Activated B cell treated with CpG ODN at 0.5 μM for 24 hours (primary cell): ENCODE results near the gene ADRA1B. TPM values are rescaled to one million over a fixed set of nuclear protein-coding genes. Genes with fewer than 3 reads are reported as not detected.
A peak's percentile ranks its signal among the peaks of the same experiment; 100 is the strongest.

ENCODE experiments used
- ATAC-seq: fragments of 200-7000 bp; cut with Tn5 transposase; one replicate; pipeline ENCODE4 v1.10.0; 2021; ENCODE audit warnings: low read depth, mild to moderate bottlenecking, moderate library complexity
- CTCF ChIA-PET: fragments of 350-600 bp; sonication (Branson Sonifier 250); formaldehyde crosslinking; loops from one replicate; lab custom pipeline; 2021; ENCODE audit warnings: antibody characterized with exemption; lab: Charles Lee
- POLR2A ChIA-PET: fragments of 350-600 bp; sonication (Branson Sonifier 250); formaldehyde crosslinking; loops from one replicate; lab custom pipeline; 2021; ENCODE audit warnings: antibody characterized with exemption; lab: Charles Lee
- DNase-seq: peaks from one replicate; pipeline ENCODE4 v3.0.0; 2022
- H3K27ac Mint-ChIP-seq: one replicate; pipeline ENCODE4 v1.8.0; 2020; ENCODE audit warnings: mixed read lengths
- H3K27me3 Mint-ChIP-seq: one replicate; pipeline ENCODE4 v1.8.0; 2021; ENCODE audit warnings: mixed read lengths
- H3K36me3 Mint-ChIP-seq: one replicate; pipeline ENCODE4 v1.8.0; 2021; ENCODE audit warnings: low read depth, mixed read lengths
- H3K4me1 Mint-ChIP-seq: one replicate; pipeline ENCODE4 v1.8.0; 2021; ENCODE audit warnings: mixed read lengths
- H3K4me3 Mint-ChIP-seq: one replicate; pipeline ENCODE4 v1.8.0; 2020; ENCODE audit warnings: mild to moderate bottlenecking, mixed read lengths
- H3K9me3 Mint-ChIP-seq: one replicate; pipeline ENCODE4 v1.8.0; 2020; ENCODE audit warnings: mixed read lengths
- intact Hi-C: fragments of 100-400 bp; cut with micrococcal nuclease; formaldehyde crosslinking; loops from one replicate; pipeline ENCODE4 v1.15.1; 2024
- total RNA-seq: library from RNA; stranded (reverse); gene quantifications from 2 replicates; pipeline ENCODE4 v1.2.3, GENCODE V29; 2022
- TF ChIP-seq, protein P1 (sequence below): fragments of 200-600 bp; IDR thresholded peaks from one replicate; pipeline ENCODE4 v1.8.0; 2022; ENCODE audit warnings: antibody characterized with exemption, mild to moderate bottlenecking

ADRA1B gene
- total RNA-seq, 1 donor from 2014 or later: 0.53 TPM

DNA sequence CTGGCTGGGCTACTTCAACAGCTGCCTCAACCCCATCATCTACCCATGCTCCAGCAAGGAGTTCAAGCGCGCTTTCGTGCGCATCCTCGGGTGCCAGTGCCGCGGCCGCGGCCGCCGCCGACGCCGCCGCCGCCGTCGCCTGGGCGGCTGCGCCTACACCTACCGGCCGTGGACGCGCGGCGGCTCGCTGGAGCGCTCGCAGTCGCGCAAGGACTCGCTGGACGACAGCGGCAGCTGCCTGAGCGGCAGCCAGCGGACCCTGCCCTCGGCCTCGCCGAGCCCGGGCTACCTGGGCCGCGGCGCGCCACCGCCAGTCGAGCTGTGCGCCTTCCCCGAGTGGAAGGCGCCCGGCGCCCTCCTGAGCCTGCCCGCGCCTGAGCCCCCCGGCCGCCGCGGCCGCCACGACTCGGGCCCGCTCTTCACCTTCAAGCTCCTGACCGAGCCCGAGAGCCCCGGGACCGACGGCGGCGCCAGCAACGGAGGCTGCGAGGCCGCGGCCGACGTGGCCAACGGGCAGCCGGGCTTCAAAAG lies 55.7 kb downstream of the ADRA1B start:
- TF ChIP-seq, protein P1, sequence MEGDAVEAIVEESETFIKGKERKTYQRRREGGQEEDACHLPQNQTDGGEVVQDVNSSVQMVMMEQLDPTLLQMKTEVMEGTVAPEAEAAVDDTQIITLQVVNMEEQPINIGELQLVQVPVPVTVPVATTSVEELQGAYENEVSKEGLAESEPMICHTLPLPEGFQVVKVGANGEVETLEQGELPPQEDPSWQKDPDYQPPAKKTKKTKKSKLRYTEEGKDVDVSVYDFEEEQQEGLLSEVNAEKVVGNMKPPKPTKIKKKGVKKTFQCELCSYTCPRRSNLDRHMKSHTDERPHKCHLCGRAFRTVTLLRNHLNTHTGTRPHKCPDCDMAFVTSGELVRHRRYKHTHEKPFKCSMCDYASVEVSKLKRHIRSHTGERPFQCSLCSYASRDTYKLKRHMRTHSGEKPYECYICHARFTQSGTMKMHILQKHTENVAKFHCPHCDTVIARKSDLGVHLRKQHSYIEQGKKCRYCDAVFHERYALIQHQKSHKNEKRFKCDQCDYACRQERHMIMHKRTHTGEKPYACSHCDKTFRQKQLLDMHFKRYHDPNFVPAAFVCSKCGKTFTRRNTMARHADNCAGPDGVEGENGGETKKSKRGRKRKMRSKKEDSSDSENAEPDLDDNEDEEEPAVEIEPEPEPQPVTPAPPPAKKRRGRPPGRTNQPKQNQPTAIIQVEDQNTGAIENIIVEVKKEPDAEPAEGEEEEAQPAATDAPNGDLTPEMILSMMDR: no peak
- peak overlapping the region; percentile 52 for H3K4me3 Mint-ChIP-seq
- POLR2A ChIA-PET: interaction anchor here (0.6 kb wide), 1 partner anchor 1109 kb away, joined by 4 read pairs; no protein-coding TSS in a partner anchor
- H3K27me3 Mint-ChIP-seq: peaks cover 61% of the 10 kb centered on the region
- H3K4me1 Mint-ChIP-seq: peaks cover 15% of the 10 kb centered on the region
- H3K27ac Mint-ChIP-seq: no peak overlapping the region
- no peaks in the 10 kb centered on the region for H3K9me3 Mint-ChIP-seq
- intact Hi-C loops: no loop called here
- no peak for DNase-seq
- no peaks in the 10 kb centered on the region for H3K36me3 Mint-ChIP-seq
- CTCF ChIA-PET: no interaction called here
- no peak for ATAC-seq

DNA sequence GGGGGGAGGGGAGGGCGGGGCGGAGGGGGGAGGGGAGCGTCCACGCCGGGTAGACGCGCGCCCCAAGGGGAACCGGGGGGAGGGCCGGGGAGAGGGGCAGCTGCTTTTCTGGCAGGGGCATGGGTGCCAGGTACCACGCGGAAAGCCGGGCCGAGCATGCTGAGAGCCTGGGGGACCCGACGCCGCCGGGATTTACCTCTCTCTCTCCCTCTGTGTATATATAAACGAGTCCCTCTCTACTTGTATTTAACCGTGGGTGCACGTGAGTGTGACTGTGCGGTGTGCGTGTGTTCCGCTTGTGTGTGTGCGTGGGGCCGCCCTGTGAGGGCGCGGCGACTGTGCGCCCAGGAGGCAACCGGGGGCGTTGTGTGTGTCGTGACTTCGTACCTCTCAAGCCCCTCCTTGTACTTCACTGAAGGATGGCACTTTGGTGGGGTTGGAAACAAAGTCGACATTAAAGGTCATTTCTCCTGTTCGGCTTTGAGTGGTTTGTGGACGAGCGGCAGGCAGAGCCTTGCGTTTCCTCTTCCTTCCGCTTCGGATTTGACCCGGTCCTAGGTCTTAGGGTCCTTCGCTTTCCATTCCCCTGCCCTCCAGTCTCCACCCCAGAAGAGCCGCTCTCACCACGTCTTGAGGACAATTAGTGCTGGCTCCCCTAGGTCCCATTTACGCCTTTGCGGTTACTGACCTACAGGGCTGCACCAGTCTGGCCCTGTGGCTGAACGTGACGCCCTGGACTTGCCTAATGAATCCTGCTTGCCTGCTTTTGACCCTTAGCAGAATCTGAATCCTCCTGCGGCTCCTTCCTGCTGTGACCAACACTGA lies 56.5 kb downstream of the ADRA1B start:
- Mint-ChIP-seq H3K27ac (no peak overlapping the region), H3K27me3 (peaks cover 61% of the 10 kb centered on the region), H3K36me3 (no peaks in the 10 kb centered on the region), H3K4me1 (peaks cover 15% of the 10 kb centered on the region), H3K9me3 (no peaks in the 10 kb centered on the region), H3K4me3 (peak overlapping the region; percentile 75)
- CTCF ChIA-PET: no interaction called here
- intact Hi-C loops: no loop called here
- DNase-seq: no peak
- TF ChIP-seq, protein P1: no peak
- POLR2A ChIA-PET: no interaction called here
- peak; percentile 40 for ATAC-seq

DNA sequence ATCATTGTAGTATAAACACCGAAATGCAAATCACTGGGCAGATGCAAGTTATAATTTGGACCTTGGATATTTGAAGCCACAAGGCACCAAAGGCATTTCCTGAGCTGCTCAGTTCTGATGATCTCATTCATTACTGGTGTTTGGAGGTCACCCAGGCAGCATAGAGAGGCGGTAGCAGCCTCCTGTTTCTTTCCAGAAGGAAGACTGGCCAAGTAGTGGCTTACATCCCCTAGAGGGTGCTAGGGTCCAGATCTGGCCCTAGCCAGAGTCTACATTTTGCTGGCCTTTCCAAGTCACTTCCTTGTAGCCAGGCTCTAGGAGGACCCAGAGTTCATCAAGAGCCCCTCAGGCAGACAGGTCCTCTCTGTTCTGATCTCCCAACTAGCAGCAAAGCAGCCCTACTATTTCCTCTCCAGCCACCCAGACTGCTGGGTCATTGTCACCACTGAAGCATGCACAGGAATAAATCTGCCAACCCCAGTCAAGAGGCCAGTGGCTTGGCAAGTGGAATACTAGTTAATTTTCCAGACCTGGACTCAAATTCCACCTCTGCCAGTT lies 59.3 kb downstream of the ADRA1B start:
- Mint-ChIP-seq H3K36me3 (no peaks in the 10 kb centered on the region), H3K4me1 (peaks cover 15% of the 10 kb centered on the region), H3K4me3 (no peak overlapping the region), H3K9me3 (no peaks in the 10 kb centered on the region), H3K27ac (no peak overlapping the region), H3K27me3 (peaks cover 62% of the 10 kb centered on the region)
- DNase-seq: no peak
- ChIA-PET POLR2A (no interaction called here), CTCF (no interaction called here)
- intact Hi-C loops: no loop called here
- TF ChIP-seq, protein P1: no peak
- no peak for ATAC-seq

DNA sequence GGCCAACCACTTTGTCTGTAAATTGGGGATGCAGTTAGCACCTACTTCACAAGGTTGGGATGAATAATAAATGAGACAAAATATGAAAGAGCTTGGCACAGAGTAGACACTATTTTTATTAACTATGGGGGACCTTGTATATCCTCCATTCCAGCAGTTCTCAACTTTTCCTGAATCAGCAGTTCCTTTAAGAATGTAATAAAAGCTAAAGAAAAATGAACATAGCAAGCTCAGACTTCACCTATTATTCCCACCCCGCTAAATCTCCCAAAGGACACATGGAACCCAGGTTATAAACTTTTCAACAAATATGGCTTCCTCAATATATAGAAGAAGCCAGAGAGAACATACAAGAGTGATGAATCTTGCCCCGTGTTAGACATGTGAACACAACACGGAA lies 60.6 kb downstream of the ADRA1B start:
- DNase-seq (no peak), ATAC-seq (no peak)
- H3K9me3 Mint-ChIP-seq: no peaks in the 10 kb centered on the region
- no peak overlapping the region for H3K27ac Mint-ChIP-seq
- TF ChIP-seq, protein P1: no peak
- H3K4me1 Mint-ChIP-seq: peaks cover 8% of the 10 kb centered on the region
- intact Hi-C loops: no loop called here
- H3K36me3 Mint-ChIP-seq: no peaks in the 10 kb centered on the region
- peaks cover 57% of the 10 kb centered on the region for H3K27me3 Mint-ChIP-seq
- no peak overlapping the region for H3K4me3 Mint-ChIP-seq
- POLR2A ChIA-PET: no interaction called here
- CTCF ChIA-PET: interaction anchor here (2.9 kb wide), 1 partner anchor 10 kb away, joined by 12 read pairs; no protein-coding TSS in a partner anchor

DNA sequence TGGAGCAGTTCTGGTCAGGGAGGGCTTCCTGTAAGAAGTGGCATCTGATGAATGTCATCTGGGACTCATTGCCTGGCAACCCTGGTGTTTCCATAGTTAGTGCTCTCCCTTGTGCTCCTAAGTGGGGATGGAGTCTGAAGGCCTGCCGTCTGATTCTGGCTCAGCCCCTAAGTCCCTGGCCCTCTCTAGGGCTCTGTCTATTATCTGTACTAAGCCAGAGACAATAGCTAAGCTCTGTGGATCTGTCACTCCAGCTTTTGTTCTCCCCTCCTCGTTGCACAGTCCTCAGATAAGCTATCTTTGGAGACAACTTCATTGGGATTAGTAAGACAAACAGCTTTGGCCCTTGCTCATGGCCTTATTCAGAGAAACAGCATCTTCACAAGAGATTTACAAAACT lies 62.1 kb downstream of the ADRA1B start:
- intact Hi-C loops: no loop called here
- ATAC-seq: no peak
- Mint-ChIP-seq H3K9me3 (no peaks in the 10 kb centered on the region), H3K27me3 (peaks cover 49% of the 10 kb centered on the region), H3K4me3 (no peak overlapping the region), H3K27ac (no peak overlapping the region), H3K36me3 (no peaks in the 10 kb centered on the region), H3K4me1 (peaks cover under 1% of the 10 kb centered on the region)
- no peak for DNase-seq
- ChIA-PET POLR2A (no interaction called here), CTCF (interaction anchor here (2.9 kb wide), 1 partner anchor 9 kb away, joined by 12 read pairs; no protein-coding TSS in a partner anchor)
- TF ChIP-seq, protein P1: no peak
